HG02759 (cell line): ENCODE results near the gene ENPP7.

Experiments used
- ATAC-seq: cut with Tn5 transposase; IDR thresholded peaks from one replicate; pipeline ENCODE4 v1.9.1; 2021; ENCODE audit warnings: mild to moderate bottlenecking, moderate library complexity; ENCODE audit not compliant: unreplicated experiment

The ENPP7 gene

GRCh38 chr17:79730769-79731483 is at the start of gene ENPP7:
Gene ENPP7, plus strand, starts transcription at chr17:79730943. Its CDS starts 197 bp downstream, at chr17:79731140.
- ATAC-seq = no peak

- no peak for ATAC-seq
Observed at GRCh38 chr17:79681101-79681621, 49.6 kb upstream of the ENPP7 start.

- no peak for ATAC-seq
Observed at GRCh38 chr17:79681628-79682261, 49.0 kb upstream of the ENPP7 start.

GRCh38 chr17:79683365-79683764 is 47.4 kb upstream of the ENPP7 start:
- ATAC-seq = no peak

- ATAC-seq = no peak
Observed at GRCh38 chr17:79684132-79684985, 46.4 kb upstream of the ENPP7 start.

GRCh38 chr17:79685121-79685520 is 45.6 kb upstream of the ENPP7 start:
- no peak for ATAC-seq

- ATAC-seq = no peak
Observed at GRCh38 chr17:79686476-79686875, 44.3 kb upstream of the ENPP7 start.

- ATAC-seq = no peak
Observed at GRCh38 chr17:79690466-79690865, 40.3 kb upstream of the ENPP7 start.

GRCh38 chr17:79690988-79691836 is 39.5 kb upstream of the ENPP7 start:
- ATAC-seq = no peak

- ATAC-seq = no peak
Observed at GRCh38 chr17:79691931-79692330, 38.8 kb upstream of the ENPP7 start.

GRCh38 chr17:79693419-79693818 is 37.3 kb upstream of the ENPP7 start:
- ATAC-seq = no peak

GRCh38 chr17:79695293-79695790 is 35.4 kb upstream of the ENPP7 start:
- no peak for ATAC-seq

- no peak for ATAC-seq
Observed at GRCh38 chr17:79695797-79696609, 34.7 kb upstream of the ENPP7 start.

GRCh38 chr17:79696610-79696982 is 34.1 kb upstream of the ENPP7 start:
- no peak for ATAC-seq

GRCh38 chr17:79698146-79698846 is 32.4 kb upstream of the ENPP7 start:
- no peak for ATAC-seq

GRCh38 chr17:79699386-79700036 is 31.2 kb upstream of the ENPP7 start:
- ATAC-seq = no peak

- ATAC-seq = no peak
Observed at GRCh38 chr17:79700592-79700991, 30.2 kb upstream of the ENPP7 start.

GRCh38 chr17:79702034-79702433 is 28.7 kb upstream of the ENPP7 start:
- no peak for ATAC-seq
